Activated naive CD8-positive, alpha-beta T cell (primary cell): ENCODE measurements around the gene ATF6.
"Not testable (repeated sequence)": the region's sequence is repeated elsewhere in the genome, so short reads cannot be mapped to it uniquely, and the experiment has no call there.

ENCODE experiments used
- H3K27ac Mint-ChIP-seq: one replicate; pipeline ENCODE4 v1.8.0; 2021; ENCODE audit warnings: mixed read lengths
- H3K27me3 Mint-ChIP-seq: one replicate; pipeline ENCODE4 v1.8.0; 2021; ENCODE audit warnings: mixed read lengths
- H3K36me3 Mint-ChIP-seq: one replicate; pipeline ENCODE4 v1.8.0; 2021; ENCODE audit warnings: mixed read lengths
- H3K4me1 Mint-ChIP-seq: one replicate; pipeline ENCODE4 v1.8.0; 2021; ENCODE audit warnings: low read depth, mixed read lengths
- H3K4me3 Mint-ChIP-seq: one replicate; pipeline ENCODE4 v1.8.0; 2021; ENCODE audit warnings: mild to moderate bottlenecking, mixed read lengths
- H3K9me3 Mint-ChIP-seq: one replicate; pipeline ENCODE4 v1.8.0; 2021; ENCODE audit warnings: low read depth, mixed read lengths

ATF6 gene

GRCh38 chr1:161784968-161785367, 18.8 kb downstream of the ATF6 start:
- H3K4me3 Mint-ChIP-seq, result no peak overlapping the region
- peaks cover 12% of the 10 kb centered on the region for H3K36me3 Mint-ChIP-seq

GRCh38 chr1:161787355-161787754, 21.2 kb downstream of the ATF6 start:
- Mint-ChIP-seq H3K4me3 (no peak overlapping the region), H3K27me3 (no peaks in the 10 kb centered on the region), H3K36me3 (peaks cover 15% of the 10 kb centered on the region), H3K4me1 (peaks cover 2% of the 10 kb centered on the region), H3K9me3 (no peaks in the 10 kb centered on the region), H3K27ac (no peak overlapping the region)

More at GRCh38 chr1:161784968-161785367, 18.8 kb downstream of the ATF6 start:
- Mint-ChIP-seq H3K27ac (peak overlapping the region; percentile 23), H3K4me1 (peaks cover 2% of the 10 kb centered on the region), H3K27me3 (no peaks in the 10 kb centered on the region), H3K9me3 (no peaks in the 10 kb centered on the region)

- no peak overlapping the region for H3K4me3 Mint-ChIP-seq
- no peaks in the 10 kb centered on the region for H3K27me3 Mint-ChIP-seq
- H3K9me3 Mint-ChIP-seq, result no peaks in the 10 kb centered on the region
- H3K4me1 Mint-ChIP-seq, result peaks cover 5% of the 10 kb centered on the region
- no peak overlapping the region for H3K27ac Mint-ChIP-seq
- peaks cover 21% of the 10 kb centered on the region for H3K36me3 Mint-ChIP-seq
These were observed 24.6 kb downstream of the ATF6 start for GRCh38 chr1:161790587-161791317.

- no peaks in the 10 kb centered on the region for H3K9me3 Mint-ChIP-seq
- no peak overlapping the region for H3K27ac Mint-ChIP-seq
- peaks cover 3% of the 10 kb centered on the region for H3K4me1 Mint-ChIP-seq
- no peaks in the 10 kb centered on the region for H3K27me3 Mint-ChIP-seq
- H3K36me3 Mint-ChIP-seq, result peaks cover 17% of the 10 kb centered on the region
- H3K4me3 Mint-ChIP-seq, result no peak overlapping the region
These were observed 26.0 kb downstream of the ATF6 start for GRCh38 chr1:161791904-161792655.

GRCh38 chr1:161792740-161793139, 26.6 kb downstream of the ATF6 start:
- H3K4me3 Mint-ChIP-seq, result no peak overlapping the region
- H3K9me3 Mint-ChIP-seq, result no peaks in the 10 kb centered on the region
- H3K27ac Mint-ChIP-seq, result no peak overlapping the region
- no peaks in the 10 kb centered on the region for H3K27me3 Mint-ChIP-seq
- peaks cover 3% of the 10 kb centered on the region for H3K4me1 Mint-ChIP-seq
- peaks cover 19% of the 10 kb centered on the region for H3K36me3 Mint-ChIP-seq

- no peaks in the 10 kb centered on the region for H3K9me3 Mint-ChIP-seq
- H3K4me1 Mint-ChIP-seq, result peaks cover 3% of the 10 kb centered on the region
- H3K4me3 Mint-ChIP-seq, result no peak overlapping the region
- H3K36me3 Mint-ChIP-seq, result peaks cover 14% of the 10 kb centered on the region
- no peaks in the 10 kb centered on the region for H3K27me3 Mint-ChIP-seq
- H3K27ac Mint-ChIP-seq, result no peak overlapping the region
These were observed 33.7 kb downstream of the ATF6 start for GRCh38 chr1:161799792-161800191.

GRCh38 chr1:161801955-161802354, 35.8 kb downstream of the ATF6 start:
- Mint-ChIP-seq H3K4me3 (no peak overlapping the region), H3K27ac (no peak overlapping the region), H3K27me3 (no peaks in the 10 kb centered on the region), H3K9me3 (no peaks in the 10 kb centered on the region), H3K36me3 (peaks cover 19% of the 10 kb centered on the region), H3K4me1 (peaks cover 9% of the 10 kb centered on the region)

GRCh38 chr1:161803181-161803580, 37.1 kb downstream of the ATF6 start:
- H3K9me3 Mint-ChIP-seq, result no peaks in the 10 kb centered on the region
- no peak overlapping the region for H3K4me3 Mint-ChIP-seq
- H3K27me3 Mint-ChIP-seq, result no peaks in the 10 kb centered on the region
- peaks cover 13% of the 10 kb centered on the region for H3K4me1 Mint-ChIP-seq
- H3K27ac Mint-ChIP-seq, result no peak overlapping the region
- H3K36me3 Mint-ChIP-seq, result peaks cover 13% of the 10 kb centered on the region

GRCh38 chr1:161805399-161806197, 39.5 kb downstream of the ATF6 start:
- no peaks in the 10 kb centered on the region for H3K27me3 Mint-ChIP-seq
- no peak overlapping the region for H3K4me3 Mint-ChIP-seq
- peaks cover 26% of the 10 kb centered on the region for H3K36me3 Mint-ChIP-seq
- peak overlapping the region; percentile 71 for H3K27ac Mint-ChIP-seq
- H3K4me1 Mint-ChIP-seq, result peaks cover 10% of the 10 kb centered on the region
- peaks cover 8% of the 10 kb centered on the region for H3K9me3 Mint-ChIP-seq

GRCh38 chr1:161809202-161809601, 43.1 kb downstream of the ATF6 start:
- not testable (repeated sequence) for H3K27me3 Mint-ChIP-seq, H3K27ac Mint-ChIP-seq, H3K4me3 Mint-ChIP-seq
- Mint-ChIP-seq H3K36me3 (peaks cover 32% of the 10 kb centered on the region), H3K4me1 (peaks cover 10% of the 10 kb centered on the region), H3K9me3 (peaks cover 14% of the 10 kb centered on the region)

- not testable (repeated sequence) for H3K27me3 Mint-ChIP-seq, H3K27ac Mint-ChIP-seq, H3K4me3 Mint-ChIP-seq
- Mint-ChIP-seq H3K9me3 (peaks cover 14% of the 10 kb centered on the region), H3K4me1 (peaks cover 10% of the 10 kb centered on the region), H3K36me3 (peaks cover 32% of the 10 kb centered on the region)
These were observed 43.5 kb downstream of the ATF6 start for GRCh38 chr1:161809656-161810055.

- Mint-ChIP-seq H3K27me3 (no peaks in the 10 kb centered on the region), H3K4me3 (no peak overlapping the region), H3K9me3 (peaks cover 14% of the 10 kb centered on the region), H3K36me3 (peaks cover 32% of the 10 kb centered on the region), H3K27ac (no peak overlapping the region), H3K4me1 (peaks cover 9% of the 10 kb centered on the region)
These were observed 44.7 kb downstream of the ATF6 start for GRCh38 chr1:161810780-161811179.

GRCh38 chr1:161816201-161816600, 50.1 kb downstream of the ATF6 start:
- Mint-ChIP-seq H3K27ac (no peak overlapping the region), H3K9me3 (peaks cover under 1% of the 10 kb centered on the region), H3K27me3 (no peaks in the 10 kb centered on the region), H3K4me1 (peaks cover 5% of the 10 kb centered on the region), H3K36me3 (peaks cover 27% of the 10 kb centered on the region), H3K4me3 (no peak overlapping the region)

- Mint-ChIP-seq H3K27ac (no peak overlapping the region), H3K27me3 (no peaks in the 10 kb centered on the region), H3K4me3 (no peak overlapping the region), H3K36me3 (peaks cover 34% of the 10 kb centered on the region), H3K4me1 (peaks cover 5% of the 10 kb centered on the region), H3K9me3 (no peaks in the 10 kb centered on the region)
These were observed 51.1 kb downstream of the ATF6 start for GRCh38 chr1:161817176-161817730.

- peaks cover 5% of the 10 kb centered on the region for H3K4me1 Mint-ChIP-seq
- peaks cover 45% of the 10 kb centered on the region for H3K36me3 Mint-ChIP-seq
- H3K27ac Mint-ChIP-seq, result no peak overlapping the region
- no peaks in the 10 kb centered on the region for H3K9me3 Mint-ChIP-seq
- no peak overlapping the region for H3K4me3 Mint-ChIP-seq
- no peaks in the 10 kb centered on the region for H3K27me3 Mint-ChIP-seq
These were observed 54.8 kb downstream of the ATF6 start for GRCh38 chr1:161820914-161821313.
